OCI-LY1 (cell line): ENCODE results near the gene SVOPL.

Experiments used
- H2AFZ ChIP-seq: fragments of 200-600 bp; sonication (generic), shearing (Covaris generic); 2 replicates; pipeline ENCODE4 v1.6.0; 2014; ENCODE audit warnings: antibody characterized with exemption, mild to moderate bottlenecking, low read length
- H3F3A ChIP-seq: fragments of 200-600 bp; sonication (generic), shearing (Covaris generic); 2 replicates; pipeline ENCODE4 v1.6.0; 2014; ENCODE audit warnings: mild to moderate bottlenecking, antibody characterized with exemption, low read length, moderate library complexity; ENCODE audit not compliant: insufficient read depth
- H3K27ac ChIP-seq: fragments of 200-600 bp; sonication (generic); 2 replicates; pipeline ENCODE4 v1.5.1; 2014; ENCODE audit warnings: low read length, mixed run types, mild to moderate bottlenecking, low read depth; ENCODE audit not compliant: poor library complexity, severe bottlenecking
- H3K27me3 ChIP-seq: fragments of 200-600 bp; sonication (generic); 2 replicates; pipeline ENCODE4 v1.6.0; 2014; ENCODE audit warnings: antibody characterized with exemption, mild to moderate bottlenecking, low read length, moderate library complexity; ENCODE audit not compliant: insufficient read depth
- H3K36me3 ChIP-seq: fragments of 200-600 bp; sonication (generic); 2 replicates; pipeline ENCODE4 v1.6.1; 2014; ENCODE audit warnings: mild to moderate bottlenecking, antibody characterized with exemption, low read length, moderate library complexity, mixed read lengths; ENCODE audit not compliant: insufficient read depth
- H3K4me1 ChIP-seq: fragments of 200-600 bp; sonication (generic); 2 replicates; pipeline ENCODE4 v1.5.1; 2014; ENCODE audit warnings: mild to moderate bottlenecking, low read length, moderate library complexity; ENCODE audit not compliant: insufficient read depth, severe bottlenecking
- H3K4me2 ChIP-seq: fragments of 200-600 bp; sonication (generic), shearing (Covaris generic); 2 replicates; pipeline ENCODE4 v1.6.1; 2014; ENCODE audit warnings: low read length
- H3K4me3 ChIP-seq: fragments of 200-600 bp; sonication (generic); 2 replicates; pipeline ENCODE4 v1.5.1; 2014; ENCODE audit warnings: low read length, low read depth, mild to moderate bottlenecking, mixed read lengths; ENCODE audit not compliant: poor library complexity, severe bottlenecking
- H3K79me2 ChIP-seq: fragments of 200-600 bp; shearing (Covaris generic); 2 replicates; pipeline ENCODE4 v1.6.1; 2016; ENCODE audit warnings: mixed run types, low read length, mixed read lengths; ENCODE audit not compliant: insufficient read depth
- H3K9ac ChIP-seq: fragments of 200-600 bp; sonication (generic), shearing (Covaris generic); 2 replicates; pipeline ENCODE4 v1.6.1; 2014; ENCODE audit warnings: mild to moderate bottlenecking, low read length, mixed read lengths
- H3K9me2 ChIP-seq: fragments of 200-600 bp; sonication (generic), shearing (Covaris generic); 2 replicates; pipeline ENCODE4 v1.6.1; 2014; ENCODE audit warnings: low read depth, mild to moderate bottlenecking, low read length, mixed read lengths
- H3K9me3 ChIP-seq: fragments of 200-600 bp; shearing (Covaris generic); 2 replicates; pipeline ENCODE4 v1.6.1; 2014; ENCODE audit warnings: low read length, mixed read lengths
- H4K20me1 ChIP-seq: fragments of 200-600 bp; sonication (generic), shearing (Covaris generic); 2 replicates; pipeline ENCODE4 v1.6.0; 2016; ENCODE audit warnings: mild to moderate bottlenecking, low read length; ENCODE audit not compliant: insufficient read depth
- EZH2 ChIP-seq: fragments of 200-600 bp; sonication (generic), shearing (Covaris generic); IDR thresholded peaks from 2 replicates; pipeline ENCODE4 v1.8.0; 2017; ENCODE audit warnings: borderline replicate concordance, mixed run types, mild to moderate bottlenecking, antibody characterized with exemption, low read length, moderate library complexity, mixed read lengths
- TF ChIP-seq, protein P1 (sequence below): fragments of 200-600 bp; sonication (generic), shearing (Covaris generic); IDR thresholded peaks from 2 replicates; pipeline ENCODE4 v1.5.1; 2017; ENCODE audit warnings: mild to moderate bottlenecking, antibody characterized with exemption, low read length, moderate library complexity, mixed read lengths

Gene SVOPL

DNA sequence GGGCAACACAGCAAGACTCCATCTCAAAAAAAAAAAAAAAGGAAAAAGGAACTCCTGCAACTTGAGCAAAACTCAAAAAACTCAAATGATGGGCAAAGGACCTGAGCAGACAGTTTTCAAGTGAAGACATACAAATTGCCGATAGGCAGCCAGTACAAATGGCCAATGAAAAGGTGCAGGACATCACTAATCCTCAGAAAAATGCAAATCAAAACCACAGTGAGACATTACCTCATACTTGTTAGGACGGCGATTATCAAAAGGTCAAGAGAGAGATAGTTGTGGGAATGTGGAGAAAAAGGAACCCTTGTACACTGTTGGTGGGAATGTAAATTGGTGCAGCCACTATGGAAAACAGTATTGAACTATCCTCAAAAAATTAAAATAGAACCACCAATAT lies 16.8 kb downstream of the SVOPL start:
- Histone ChIP-seq H3F3A (no peaks in the 10 kb centered on the region), H3K27ac (no peak overlapping the region), H3K4me1 (no peaks in the 10 kb centered on the region), H3K9ac (no peak overlapping the region), H3K36me3 (no peaks in the 10 kb centered on the region), H3K4me2 (no peak overlapping the region), H4K20me1 (no peaks in the 10 kb centered on the region), H3K27me3 (no peaks in the 10 kb centered on the region), H3K9me3 (no peaks in the 10 kb centered on the region), H3K9me2 (no peaks in the 10 kb centered on the region), H2AFZ (no peak overlapping the region), H3K4me3 (no peak overlapping the region), H3K79me2 (no peaks in the 10 kb centered on the region)
- no peak for TF ChIP-seq EZH2
- TF ChIP-seq, protein P1, sequence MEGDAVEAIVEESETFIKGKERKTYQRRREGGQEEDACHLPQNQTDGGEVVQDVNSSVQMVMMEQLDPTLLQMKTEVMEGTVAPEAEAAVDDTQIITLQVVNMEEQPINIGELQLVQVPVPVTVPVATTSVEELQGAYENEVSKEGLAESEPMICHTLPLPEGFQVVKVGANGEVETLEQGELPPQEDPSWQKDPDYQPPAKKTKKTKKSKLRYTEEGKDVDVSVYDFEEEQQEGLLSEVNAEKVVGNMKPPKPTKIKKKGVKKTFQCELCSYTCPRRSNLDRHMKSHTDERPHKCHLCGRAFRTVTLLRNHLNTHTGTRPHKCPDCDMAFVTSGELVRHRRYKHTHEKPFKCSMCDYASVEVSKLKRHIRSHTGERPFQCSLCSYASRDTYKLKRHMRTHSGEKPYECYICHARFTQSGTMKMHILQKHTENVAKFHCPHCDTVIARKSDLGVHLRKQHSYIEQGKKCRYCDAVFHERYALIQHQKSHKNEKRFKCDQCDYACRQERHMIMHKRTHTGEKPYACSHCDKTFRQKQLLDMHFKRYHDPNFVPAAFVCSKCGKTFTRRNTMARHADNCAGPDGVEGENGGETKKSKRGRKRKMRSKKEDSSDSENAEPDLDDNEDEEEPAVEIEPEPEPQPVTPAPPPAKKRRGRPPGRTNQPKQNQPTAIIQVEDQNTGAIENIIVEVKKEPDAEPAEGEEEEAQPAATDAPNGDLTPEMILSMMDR, result no peak

DNA sequence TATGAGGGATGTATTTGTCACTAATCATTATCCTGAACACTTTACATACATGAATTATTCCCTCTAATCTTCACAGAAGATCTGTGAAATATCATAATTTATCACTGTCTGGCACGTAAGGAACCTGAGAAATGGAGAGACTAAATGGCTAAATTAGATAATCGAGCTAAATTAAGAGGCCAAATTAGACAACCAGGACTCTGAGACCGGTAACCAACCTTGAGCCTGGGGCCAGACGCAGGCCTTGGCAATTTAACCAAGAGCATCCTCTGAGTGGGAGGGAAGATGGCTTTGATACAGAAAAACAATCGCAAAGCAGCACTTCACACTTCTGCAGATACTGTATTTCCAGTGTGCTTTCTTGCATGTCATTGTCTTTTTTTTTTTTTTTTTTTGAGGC lies 21.4 kb downstream of the SVOPL start:
- Histone ChIP-seq H3K4me1 (no peaks in the 10 kb centered on the region), H3K36me3 (no peaks in the 10 kb centered on the region), H3K9me3 (no peaks in the 10 kb centered on the region), H3K27me3 (peaks cover 4% of the 10 kb centered on the region; the same call in 1 of the 2 replicates), H3K27ac (no peak overlapping the region), H3K79me2 (no peaks in the 10 kb centered on the region), H3F3A (no peaks in the 10 kb centered on the region), H3K9ac (no peak overlapping the region), H3K4me2 (no peak overlapping the region), H3K9me2 (no peaks in the 10 kb centered on the region), H4K20me1 (no peaks in the 10 kb centered on the region), H3K4me3 (no peak overlapping the region), H2AFZ (no peak overlapping the region)
- TF ChIP-seq EZH2, result no peak
- TF ChIP-seq, protein P1, result no peak

GRCh38 chr7:138670594-138670993 lies 30.6 kb downstream of the SVOPL start:
- H2AFZ ChIP-seq, result no peak overlapping the region

More at GRCh38 chr7:138670594-138670993, 30.6 kb downstream of the SVOPL start:
- Histone ChIP-seq H4K20me1 (no peaks in the 10 kb centered on the region), H3K4me1 (no peaks in the 10 kb centered on the region), H3K27ac (no peak overlapping the region), H3K79me2 (no peaks in the 10 kb centered on the region), H3K9ac (no peak overlapping the region), H3K27me3 (no peaks in the 10 kb centered on the region), H3K9me3 (no peaks in the 10 kb centered on the region), H3F3A (no peaks in the 10 kb centered on the region), H3K4me2 (no peak overlapping the region), H3K36me3 (no peaks in the 10 kb centered on the region), H3K4me3 (no peak overlapping the region), H3K9me2 (no peaks in the 10 kb centered on the region)
- no peak for TF ChIP-seq EZH2
- TF ChIP-seq, protein P1, result no peak
